HG02973 (cell line): ENCODE data around the gene TINCR.
"Not testable (repeated sequence)": the region's sequence is repeated elsewhere in the genome, so short reads cannot be mapped to it uniquely, and the experiment has no call there.

ENCODE experiments used
- ATAC-seq: cut with Tn5 transposase; IDR thresholded peaks from one replicate; pipeline ENCODE4 v1.9.1; 2021; ENCODE audit warnings: moderate library complexity; ENCODE audit not compliant: unreplicated experiment

Gene TINCR

GRCh38 chr19:5561559-5561958 lies 6.2 kb downstream of the TINCR start:
- no peak for ATAC-seq

GRCh38 chr19:5560156-5560555 lies 7.6 kb downstream of the TINCR start:
- ATAC-seq, result no peak

- ATAC-seq, result no peak
Observed at GRCh38 chr19:5559804-5560133, 8.0 kb downstream of the TINCR start.

- ATAC-seq, result no peak
Observed at GRCh38 chr19:5558101-5558621, 9.6 kb downstream of the TINCR start.

GRCh38 chr19:5557691-5558090 lies 10.1 kb downstream of the TINCR start:
- ATAC-seq, result no peak

- no peak for ATAC-seq
Observed at GRCh38 chr19:5554828-5555227, 12.9 kb downstream of the TINCR start.

- ATAC-seq, result no peak
Observed at GRCh38 chr19:5553892-5554291, 13.9 kb downstream of the TINCR start.

GRCh38 chr19:5547881-5548280 lies 19.9 kb downstream of the TINCR start:
- ATAC-seq, result no peak

- no peak for ATAC-seq
Observed at GRCh38 chr19:5545984-5546383, 21.8 kb downstream of the TINCR start.

GRCh38 chr19:5545051-5545450 lies 22.7 kb downstream of the TINCR start:
- ATAC-seq, result no peak

GRCh38 chr19:5542665-5543064 lies 25.1 kb downstream of the TINCR start:
- ATAC-seq, result no peak

GRCh38 chr19:5541456-5541855 lies 26.3 kb downstream of the TINCR start:
- ATAC-seq, result no peak

GRCh38 chr19:5540208-5540607 lies 27.5 kb downstream of the TINCR start:
- ATAC-seq, result no peak

- no peak for ATAC-seq
Observed at GRCh38 chr19:5537870-5538269, 29.9 kb downstream of the TINCR start.

- ATAC-seq, result not testable (repeated sequence)
Observed at GRCh38 chr19:5536982-5537579, 30.7 kb downstream of the TINCR start.

- no peak for ATAC-seq
Observed at GRCh38 chr19:5536337-5536894, 31.3 kb downstream of the TINCR start.

GRCh38 chr19:5534787-5535586 lies 32.8 kb downstream of the TINCR start:
- ATAC-seq, result no peak

GRCh38 chr19:5533257-5533656 lies 34.5 kb downstream of the TINCR start:
- ATAC-seq, result no peak

GRCh38 chr19:5530701-5531100 lies 37.1 kb downstream of the TINCR start:
- ATAC-seq, result no peak

- ATAC-seq, result no peak
Observed at GRCh38 chr19:5526691-5527090, 41.1 kb downstream of the TINCR start.

GRCh38 chr19:5524081-5524480 lies 43.7 kb downstream of the TINCR start:
- ATAC-seq, result no peak

- ATAC-seq, result no peak
Observed at GRCh38 chr19:5522106-5522505, 45.6 kb downstream of the TINCR start.
